ENCODE data around the gene HLA-DPA1. TPM values are rescaled to one million over a fixed set of nuclear protein-coding genes. Genes with fewer than 3 reads are reported as not detected.

Gene HLA-DPA1
- total RNA-seq, 1 donor from 2014 or later, result 285 TPM

DNA sequence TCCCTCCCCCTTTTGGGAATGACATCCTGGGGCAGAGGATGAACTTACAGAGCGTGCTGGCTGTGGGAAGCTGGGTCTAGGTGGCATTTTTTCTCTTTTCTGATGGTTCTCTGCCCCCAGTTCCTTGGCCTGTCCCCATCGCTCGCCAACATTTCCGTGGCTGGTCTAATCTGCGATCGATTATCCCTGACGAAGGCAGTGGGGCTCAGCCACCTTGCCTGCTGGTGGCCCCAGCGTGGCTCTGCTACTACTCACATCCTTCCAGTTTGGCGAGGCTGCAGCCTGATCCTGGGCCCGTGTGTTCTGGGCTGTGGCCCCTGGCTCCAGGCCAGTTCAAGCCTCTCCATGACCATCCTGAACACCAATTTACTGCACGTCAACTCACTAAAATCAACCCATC, 57.7 kb downstream of the HLA-DPA1 start:
- TF ChIP-seq, protein P1, sequence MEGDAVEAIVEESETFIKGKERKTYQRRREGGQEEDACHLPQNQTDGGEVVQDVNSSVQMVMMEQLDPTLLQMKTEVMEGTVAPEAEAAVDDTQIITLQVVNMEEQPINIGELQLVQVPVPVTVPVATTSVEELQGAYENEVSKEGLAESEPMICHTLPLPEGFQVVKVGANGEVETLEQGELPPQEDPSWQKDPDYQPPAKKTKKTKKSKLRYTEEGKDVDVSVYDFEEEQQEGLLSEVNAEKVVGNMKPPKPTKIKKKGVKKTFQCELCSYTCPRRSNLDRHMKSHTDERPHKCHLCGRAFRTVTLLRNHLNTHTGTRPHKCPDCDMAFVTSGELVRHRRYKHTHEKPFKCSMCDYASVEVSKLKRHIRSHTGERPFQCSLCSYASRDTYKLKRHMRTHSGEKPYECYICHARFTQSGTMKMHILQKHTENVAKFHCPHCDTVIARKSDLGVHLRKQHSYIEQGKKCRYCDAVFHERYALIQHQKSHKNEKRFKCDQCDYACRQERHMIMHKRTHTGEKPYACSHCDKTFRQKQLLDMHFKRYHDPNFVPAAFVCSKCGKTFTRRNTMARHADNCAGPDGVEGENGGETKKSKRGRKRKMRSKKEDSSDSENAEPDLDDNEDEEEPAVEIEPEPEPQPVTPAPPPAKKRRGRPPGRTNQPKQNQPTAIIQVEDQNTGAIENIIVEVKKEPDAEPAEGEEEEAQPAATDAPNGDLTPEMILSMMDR (IDR thresholded peaks at IDR 0.05), result no peak
- no peaks in the 10 kb centered on the region for H3K36me3 ChIP-seq
- H3K9me3 ChIP-seq, result no peaks in the 10 kb centered on the region
- intact Hi-C loops (cut with DNase I), result loop anchor here (2.0 to 5.0 kb wide), 3 partner anchors 67 to 233 kb away; no protein-coding TSS in a partner anchor
- no peak for DNase-seq (ENCODE audit: low spot score in 2 of 2)
- peaks cover 4 to 10% of the 10 kb centered on the region in 2 donors for H3K4me1 ChIP-seq
- H3K27me3 ChIP-seq, result no peaks in the 10 kb centered on the region
- H3K4me3 ChIP-seq, result no peak overlapping the region
- H3K27ac ChIP-seq, result no peak overlapping the region

DNA sequence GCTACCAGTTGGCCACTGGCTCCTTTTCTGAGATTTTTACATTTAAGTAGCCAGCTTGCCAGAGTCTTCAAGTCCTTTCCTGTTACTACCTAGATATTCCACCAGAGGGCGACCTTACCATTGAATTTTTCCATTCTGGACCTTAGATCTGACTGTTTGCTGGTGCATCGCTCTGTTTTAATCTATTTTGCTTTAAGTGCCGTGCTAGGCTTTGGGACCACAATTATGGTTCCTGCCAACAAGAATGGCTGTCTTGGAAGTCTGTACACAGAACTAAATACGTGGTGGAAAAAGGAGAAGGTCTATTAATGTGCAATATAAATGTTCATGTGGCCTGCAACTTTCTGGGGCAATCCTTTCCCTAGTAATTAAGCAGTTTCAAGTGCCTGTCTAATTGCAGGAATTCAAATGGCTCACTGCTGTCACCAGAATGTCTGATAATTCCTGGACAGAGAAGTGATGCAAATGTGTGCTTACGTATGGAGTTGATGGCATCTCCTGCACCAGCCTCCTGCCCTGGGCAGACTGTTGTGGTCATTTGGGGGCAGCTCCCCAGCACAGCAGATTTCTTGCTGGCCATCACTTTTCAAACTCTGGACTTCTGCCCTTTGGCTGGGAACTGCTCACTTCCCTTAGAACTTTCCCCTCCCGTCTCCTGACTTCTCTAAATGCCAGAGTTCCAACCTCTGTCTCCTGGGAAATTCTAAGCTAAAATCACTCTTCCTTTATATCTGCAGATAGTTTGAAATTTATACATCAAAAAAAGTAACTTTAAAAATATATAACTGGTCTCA, 58.4 kb downstream of the HLA-DPA1 start:
- Histone ChIP-seq H3K36me3 (no peaks in the 10 kb centered on the region), H3K9me3 (no peaks in the 10 kb centered on the region), H3K27ac (no peak overlapping the region), H3K4me3 (no peak overlapping the region), H3K4me1 (peaks cover 4 to 10% of the 10 kb centered on the region in 2 donors), H3K27me3 (no peaks in the 10 kb centered on the region)
- TF ChIP-seq, protein P1 (IDR thresholded peaks at IDR 0.05), result peak; percentile 77 to 80 (median 77)
- intact Hi-C loops (cut with DNase I), result loop anchor here (2.0 to 5.0 kb wide), 4 partner anchors 67 to 234 kb away; no protein-coding TSS in a partner anchor
- no peak for DNase-seq (ENCODE audit: low spot score in 2 of 2)

Other genes with a start within 250 kb of the HLA-DPA1 start
- gene TAP2, start 234.9 kb downstream of the HLA-DPA1 start, total RNA-seq, result 26.7 TPM
- gene PSMB8, start 229.6 kb downstream of the HLA-DPA1 start, total RNA-seq, result 18.4 TPM
- gene TAP1, start 219.9 kb downstream of the HLA-DPA1 start, total RNA-seq, result 51.2 TPM
- 42.8 TPM for gene PSMB9, start 219.5 kb downstream of the HLA-DPA1 start, total RNA-seq
- gene HLA-DMB, start 132.6 kb downstream of the HLA-DPA1 start, total RNA-seq, result 26.8 TPM
- 28.0 TPM for gene HLA-DMA, start 120.6 kb downstream of the HLA-DPA1 start, total RNA-seq
- gene BRD2, start 105.1 kb downstream of the HLA-DPA1 start, total RNA-seq, result 140 TPM
- 358 TPM for gene HLA-DOA, start 64.1 kb downstream of the HLA-DPA1 start, total RNA-seq
- gene HLA-DPB1, start 2.3 kb upstream of the HLA-DPA1 start, total RNA-seq, result 72.7 TPM
- gene COL11A2, start 118.8 kb upstream of the HLA-DPA1 start, total RNA-seq, result 0.11 TPM
- 21.6 TPM for gene RXRB, start 127.0 kb upstream of the HLA-DPA1 start, total RNA-seq
- gene SLC39A7, start 127.2 kb upstream of the HLA-DPA1 start, total RNA-seq, result 59.7 TPM
- not detected for gene HSD17B8, start 131.0 kb upstream of the HLA-DPA1 start, total RNA-seq
- gene RING1, start 134.9 kb upstream of the HLA-DPA1 start, total RNA-seq, result 28.5 TPM
- gene VPS52, start 198.2 kb upstream of the HLA-DPA1 start, total RNA-seq, result 50.1 TPM
- 1,863 TPM for gene RPS18, start 198.4 kb upstream of the HLA-DPA1 start, total RNA-seq
- 15.9 TPM for gene B3GALT4, start 203.5 kb upstream of the HLA-DPA1 start, total RNA-seq
- 70.6 TPM for gene WDR46, start 215.6 kb upstream of the HLA-DPA1 start, total RNA-seq
- 11.3 TPM for gene PFDN6, start 216.0 kb upstream of the HLA-DPA1 start, total RNA-seq
- 63.9 TPM for gene RGL2, start 225.3 kb upstream of the HLA-DPA1 start, total RNA-seq
- gene TAPBP, start 240.4 kb upstream of the HLA-DPA1 start, total RNA-seq, result 185 TPM
- 35.5 TPM for gene ZBTB22, start 244.1 kb upstream of the HLA-DPA1 start, total RNA-seq
- 44.8 TPM for gene DAXX, start 249.3 kb upstream of the HLA-DPA1 start, total RNA-seq